ENCODE results near the gene ITSN1.
"Not testable (repeated sequence)": the region's sequence is repeated elsewhere in the genome, so short reads cannot be mapped to it uniquely, and the experiment has no call there.

DNA sequence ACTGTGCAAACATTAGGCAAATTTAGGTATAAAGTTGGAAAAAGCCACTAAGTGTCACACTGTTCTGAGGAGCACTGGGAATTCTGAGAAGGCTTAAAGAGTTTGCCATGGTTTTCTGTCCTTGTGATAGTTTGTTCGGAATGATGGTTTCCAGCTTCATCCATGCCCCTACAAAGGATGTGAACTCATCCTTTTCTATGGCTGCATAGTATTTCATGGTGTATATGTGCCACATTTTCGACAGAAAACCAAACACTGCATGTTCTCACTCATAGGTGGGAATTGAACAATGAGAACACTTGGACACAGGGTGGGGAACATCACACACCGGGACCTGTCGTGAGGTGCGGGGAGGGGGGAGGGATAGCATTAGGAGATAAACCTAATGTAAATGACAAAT is 34.4 kb downstream of the ITSN1 start:
- TF ChIP-seq, protein P1, sequence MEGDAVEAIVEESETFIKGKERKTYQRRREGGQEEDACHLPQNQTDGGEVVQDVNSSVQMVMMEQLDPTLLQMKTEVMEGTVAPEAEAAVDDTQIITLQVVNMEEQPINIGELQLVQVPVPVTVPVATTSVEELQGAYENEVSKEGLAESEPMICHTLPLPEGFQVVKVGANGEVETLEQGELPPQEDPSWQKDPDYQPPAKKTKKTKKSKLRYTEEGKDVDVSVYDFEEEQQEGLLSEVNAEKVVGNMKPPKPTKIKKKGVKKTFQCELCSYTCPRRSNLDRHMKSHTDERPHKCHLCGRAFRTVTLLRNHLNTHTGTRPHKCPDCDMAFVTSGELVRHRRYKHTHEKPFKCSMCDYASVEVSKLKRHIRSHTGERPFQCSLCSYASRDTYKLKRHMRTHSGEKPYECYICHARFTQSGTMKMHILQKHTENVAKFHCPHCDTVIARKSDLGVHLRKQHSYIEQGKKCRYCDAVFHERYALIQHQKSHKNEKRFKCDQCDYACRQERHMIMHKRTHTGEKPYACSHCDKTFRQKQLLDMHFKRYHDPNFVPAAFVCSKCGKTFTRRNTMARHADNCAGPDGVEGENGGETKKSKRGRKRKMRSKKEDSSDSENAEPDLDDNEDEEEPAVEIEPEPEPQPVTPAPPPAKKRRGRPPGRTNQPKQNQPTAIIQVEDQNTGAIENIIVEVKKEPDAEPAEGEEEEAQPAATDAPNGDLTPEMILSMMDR (IDR thresholded peaks at IDR 0.05; ENCODE audit: low read depth, low read length, missing input control), result not testable (repeated sequence)
- TF ChIP-seq GABPA (IDR thresholded peaks at IDR 0.05 in 1 of 2, conservative IDR thresholded peaks at IDR 0.05 in 1 of 2); TAF1 (conservative IDR thresholded peaks at IDR 0.05); EGR1 (IDR thresholded peaks at IDR 0.05; ENCODE audit: low read depth in 2 of 2); JUND (IDR thresholded peaks at IDR 0.05); HNF4A (conservative IDR thresholded peaks at IDR 0.05); YY1 (IDR thresholded peaks at IDR 0.05); RAD21 (IDR thresholded peaks at IDR 0.05); FOXA2 (IDR thresholded peaks at IDR 0.05): not testable (repeated sequence)
- TF ChIP-seq, protein P2, sequence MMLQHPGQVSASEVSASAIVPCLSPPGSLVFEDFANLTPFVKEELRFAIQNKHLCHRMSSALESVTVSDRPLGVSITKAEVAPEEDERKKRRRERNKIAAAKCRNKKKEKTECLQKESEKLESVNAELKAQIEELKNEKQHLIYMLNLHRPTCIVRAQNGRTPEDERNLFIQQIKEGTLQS (IDR thresholded peaks at IDR 0.05), result not testable (repeated sequence)
- TF ChIP-seq, protein P3, sequence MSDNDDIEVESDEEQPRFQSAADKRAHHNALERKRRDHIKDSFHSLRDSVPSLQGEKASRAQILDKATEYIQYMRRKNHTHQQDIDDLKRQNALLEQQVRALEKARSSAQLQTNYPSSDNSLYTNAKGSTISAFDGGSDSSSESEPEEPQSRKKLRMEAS (IDR thresholded peaks at IDR 0.05), result not testable (repeated sequence)
- TF ChIP-seq, protein P4, sequence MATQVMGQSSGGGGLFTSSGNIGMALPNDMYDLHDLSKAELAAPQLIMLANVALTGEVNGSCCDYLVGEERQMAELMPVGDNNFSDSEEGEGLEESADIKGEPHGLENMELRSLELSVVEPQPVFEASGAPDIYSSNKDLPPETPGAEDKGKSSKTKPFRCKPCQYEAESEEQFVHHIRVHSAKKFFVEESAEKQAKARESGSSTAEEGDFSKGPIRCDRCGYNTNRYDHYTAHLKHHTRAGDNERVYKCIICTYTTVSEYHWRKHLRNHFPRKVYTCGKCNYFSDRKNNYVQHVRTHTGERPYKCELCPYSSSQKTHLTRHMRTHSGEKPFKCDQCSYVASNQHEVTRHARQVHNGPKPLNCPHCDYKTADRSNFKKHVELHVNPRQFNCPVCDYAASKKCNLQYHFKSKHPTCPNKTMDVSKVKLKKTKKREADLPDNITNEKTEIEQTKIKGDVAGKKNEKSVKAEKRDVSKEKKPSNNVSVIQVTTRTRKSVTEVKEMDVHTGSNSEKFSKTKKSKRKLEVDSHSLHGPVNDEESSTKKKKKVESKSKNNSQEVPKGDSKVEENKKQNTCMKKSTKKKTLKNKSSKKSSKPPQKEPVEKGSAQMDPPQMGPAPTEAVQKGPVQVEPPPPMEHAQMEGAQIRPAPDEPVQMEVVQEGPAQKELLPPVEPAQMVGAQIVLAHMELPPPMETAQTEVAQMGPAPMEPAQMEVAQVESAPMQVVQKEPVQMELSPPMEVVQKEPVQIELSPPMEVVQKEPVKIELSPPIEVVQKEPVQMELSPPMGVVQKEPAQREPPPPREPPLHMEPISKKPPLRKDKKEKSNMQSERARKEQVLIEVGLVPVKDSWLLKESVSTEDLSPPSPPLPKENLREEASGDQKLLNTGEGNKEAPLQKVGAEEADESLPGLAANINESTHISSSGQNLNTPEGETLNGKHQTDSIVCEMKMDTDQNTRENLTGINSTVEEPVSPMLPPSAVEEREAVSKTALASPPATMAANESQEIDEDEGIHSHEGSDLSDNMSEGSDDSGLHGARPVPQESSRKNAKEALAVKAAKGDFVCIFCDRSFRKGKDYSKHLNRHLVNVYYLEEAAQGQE (IDR thresholded peaks at IDR 0.05), result not testable (repeated sequence)
- TF ChIP-seq, protein P5, sequence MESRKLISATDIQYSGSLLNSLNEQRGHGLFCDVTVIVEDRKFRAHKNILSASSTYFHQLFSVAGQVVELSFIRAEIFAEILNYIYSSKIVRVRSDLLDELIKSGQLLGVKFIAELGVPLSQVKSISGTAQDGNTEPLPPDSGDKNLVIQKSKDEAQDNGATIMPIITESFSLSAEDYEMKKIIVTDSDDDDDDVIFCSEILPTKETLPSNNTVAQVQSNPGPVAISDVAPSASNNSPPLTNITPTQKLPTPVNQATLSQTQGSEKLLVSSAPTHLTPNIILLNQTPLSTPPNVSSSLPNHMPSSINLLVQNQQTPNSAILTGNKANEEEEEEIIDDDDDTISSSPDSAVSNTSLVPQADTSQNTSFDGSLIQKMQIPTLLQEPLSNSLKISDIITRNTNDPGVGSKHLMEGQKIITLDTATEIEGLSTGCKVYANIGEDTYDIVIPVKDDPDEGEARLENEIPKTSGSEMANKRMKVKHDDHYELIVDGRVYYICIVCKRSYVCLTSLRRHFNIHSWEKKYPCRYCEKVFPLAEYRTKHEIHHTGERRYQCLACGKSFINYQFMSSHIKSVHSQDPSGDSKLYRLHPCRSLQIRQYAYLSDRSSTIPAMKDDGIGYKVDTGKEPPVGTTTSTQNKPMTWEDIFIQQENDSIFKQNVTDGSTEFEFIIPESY (IDR thresholded peaks at IDR 0.05), result not testable (repeated sequence)

Measured in liver (tissue), 3 donors.